Calu3 (cell line): Measurements from ENCODE around the gene BEST1. TPM values are rescaled to one million over a fixed set of nuclear protein-coding genes. Genes with fewer than 3 reads are reported as not detected.

Source experiments
- BruUV-seq: library from RNA; stranded (reverse); fragments of 400-500 nt; replicated peaks from 2 replicates; lab custom pipeline; 2021; lab: Mats Ljungman, UMichigan
- CTCF ChIA-PET: fragments of 300-600 bp; sonication (Branson Sonifier 250); formaldehyde crosslinking; loops from one replicate; lab custom pipeline; 2022; ENCODE audit warnings: antibody characterized with exemption; lab: Charles Lee
- DNase-seq: peaks from one replicate; pipeline ENCODE4 v3.0.0; 2022
- H3K27ac Mint-ChIP-seq: one replicate; pipeline ENCODE4 v1.8.0; 2022; ENCODE audit warnings: mixed read lengths; ENCODE audit not compliant: unreplicated experiment
- H3K27me3 Mint-ChIP-seq: one replicate; pipeline ENCODE4 v1.8.0; 2022; ENCODE audit warnings: mixed read lengths; ENCODE audit not compliant: unreplicated experiment
- H3K36me3 Mint-ChIP-seq: one replicate; pipeline ENCODE4 v1.8.0; 2022; ENCODE audit warnings: mild to moderate bottlenecking, moderate library complexity, mixed read lengths; ENCODE audit not compliant: insufficient read depth, unreplicated experiment
- H3K4me1 Mint-ChIP-seq: one replicate; pipeline ENCODE4 v1.8.0; 2022; ENCODE audit warnings: mild to moderate bottlenecking, low read depth, mixed read lengths; ENCODE audit not compliant: unreplicated experiment
- H3K4me3 Mint-ChIP-seq: one replicate; pipeline ENCODE4 v1.8.0; 2022; ENCODE audit warnings: mild to moderate bottlenecking, low read depth, moderate library complexity, mixed read lengths; ENCODE audit not compliant: unreplicated experiment
- H3K9me3 Mint-ChIP-seq: one replicate; pipeline ENCODE4 v1.8.0; 2022; ENCODE audit warnings: low read depth, mixed read lengths; ENCODE audit not compliant: unreplicated experiment
- CTCF ChIP-seq: fragments of 200-600 bp; IDR thresholded peaks from one replicate; pipeline ENCODE4 v1.8.0; 2022; ENCODE audit warnings: antibody characterized with exemption; ENCODE audit not compliant: unreplicated experiment
- intact Hi-C: fragments of 100-400 bp; cut with micrococcal nuclease; formaldehyde crosslinking; loops from one replicate; pipeline ENCODE4 v1.10.0; 2022; ENCODE audit not compliant: unreplicated experiment
- total RNA-seq: library from RNA; stranded (reverse); gene quantifications from 2 replicates; pipeline ENCODE4 v1.2.3, GENCODE V29; 2022

Gene BEST1
- total RNA-seq, 1 experiment from 2014 or later, result 1.1 TPM

- TF ChIP-seq CTCF, result no peak
- intact Hi-C loops, result no loop called here
- CTCF ChIA-PET, result no interaction called here
- no peaks in the 10 kb centered on the region for H3K9me3 Mint-ChIP-seq
- H3K27me3 Mint-ChIP-seq, result peaks cover 48% of the 10 kb centered on the region
- no peaks in the 10 kb centered on the region for H3K36me3 Mint-ChIP-seq
- no peak overlapping the region for H3K27ac Mint-ChIP-seq
- H3K4me1 Mint-ChIP-seq, result no peaks in the 10 kb centered on the region
- DNase-seq, result no peak
- no TSS peak for BruUV-seq
- no peak overlapping the region for H3K4me3 Mint-ChIP-seq
Observed at GRCh38 chr11:61911128-61911700, 38.9 kb upstream of the BEST1 start.

GRCh38 chr11:61911701-61912529 lies 38.2 kb upstream of the BEST1 start:
- Mint-ChIP-seq H3K9me3 (no peaks in the 10 kb centered on the region), H3K4me1 (no peaks in the 10 kb centered on the region), H3K27ac (no peak overlapping the region), H3K36me3 (no peaks in the 10 kb centered on the region), H3K27me3 (peaks cover 55% of the 10 kb centered on the region), H3K4me3 (no peak overlapping the region)
- intact Hi-C loops, result no loop called here
- no peak for TF ChIP-seq CTCF
- BruUV-seq, result no TSS peak
- no peak for DNase-seq
- CTCF ChIA-PET, result interaction anchor here (0.6 kb wide), 1 partner anchor 33 kb away, joined by 3 read pairs; no protein-coding TSS in a partner anchor

GRCh38 chr11:61912530-61912898 lies 37.6 kb upstream of the BEST1 start:
- no peak for DNase-seq
- intact Hi-C loops, result no loop called here

More at GRCh38 chr11:61912530-61912898, 37.6 kb upstream of the BEST1 start:
- CTCF ChIA-PET, result no interaction called here
- H3K36me3 Mint-ChIP-seq, result peaks cover 2% of the 10 kb centered on the region
- H3K4me1 Mint-ChIP-seq, result no peaks in the 10 kb centered on the region
- peaks cover 61% of the 10 kb centered on the region for H3K27me3 Mint-ChIP-seq
- no peak overlapping the region for H3K4me3 Mint-ChIP-seq
- no peak for TF ChIP-seq CTCF
- no peaks in the 10 kb centered on the region for H3K9me3 Mint-ChIP-seq
- BruUV-seq, result no TSS peak
- H3K27ac Mint-ChIP-seq, result no peak overlapping the region
